NCI-H1694 (cell line): ENCODE measurements around the gene MEDAG.
A peak's percentile ranks its signal among the peaks of the same experiment; 100 is the strongest.

Experiments used
- DNase-seq: peaks from one replicate; lab custom pipeline; 2025; lab: John Stamatoyannopoulos, UW

MEDAG gene

GRCh38 chr13:30905932-30906383, at the start of gene MEDAG:
Gene MEDAG (plus strand): TSS chr13:30906271. CDS start chr13:30906516, 245 bp downstream.
- no peak for DNase-seq

- no peak for DNase-seq
Measured at GRCh38 chr13:30857018-30857417, 49.1 kb upstream of the MEDAG start.

- no peak for DNase-seq
Measured at GRCh38 chr13:30857636-30858035, 48.4 kb upstream of the MEDAG start.

GRCh38 chr13:30859326-30859725, 46.7 kb upstream of the MEDAG start:
- DNase-seq = no peak

GRCh38 chr13:30861163-30861562, 44.9 kb upstream of the MEDAG start:
- no peak for DNase-seq

GRCh38 chr13:30861836-30862467, 44.1 kb upstream of the MEDAG start:
- no peak for DNase-seq

GRCh38 chr13:30862707-30863106, 43.4 kb upstream of the MEDAG start:
- no peak for DNase-seq

- no peak for DNase-seq
Measured at GRCh38 chr13:30863231-30863630, 42.8 kb upstream of the MEDAG start.

GRCh38 chr13:30863796-30864195, 42.3 kb upstream of the MEDAG start:
- no peak for DNase-seq

GRCh38 chr13:30864433-30865122, 41.5 kb upstream of the MEDAG start:
- peak; percentile 12 for DNase-seq

- DNase-seq = peak; percentile 88
Measured at GRCh38 chr13:30865123-30866049, 40.7 kb upstream of the MEDAG start.

GRCh38 chr13:30866677-30867076, 39.4 kb upstream of the MEDAG start:
- DNase-seq = peak; percentile 16

- DNase-seq = no peak
Measured at GRCh38 chr13:30867089-30867669, 38.9 kb upstream of the MEDAG start.

- DNase-seq = no peak
Measured at GRCh38 chr13:30868799-30869470, 37.1 kb upstream of the MEDAG start.

- DNase-seq = no peak
Measured at GRCh38 chr13:30869491-30869890, 36.6 kb upstream of the MEDAG start.

- DNase-seq = peak; percentile 27
Measured at GRCh38 chr13:30870049-30870884, 35.8 kb upstream of the MEDAG start.

GRCh38 chr13:30870916-30871587, 35.0 kb upstream of the MEDAG start:
- no peak for DNase-seq

- DNase-seq = peak; percentile 70
Measured at GRCh38 chr13:30871588-30872275, 34.3 kb upstream of the MEDAG start.

- no peak for DNase-seq
Measured at GRCh38 chr13:30872276-30872594, 33.8 kb upstream of the MEDAG start.
